ENCODE measurements around the gene HOXC11.

DNA sequence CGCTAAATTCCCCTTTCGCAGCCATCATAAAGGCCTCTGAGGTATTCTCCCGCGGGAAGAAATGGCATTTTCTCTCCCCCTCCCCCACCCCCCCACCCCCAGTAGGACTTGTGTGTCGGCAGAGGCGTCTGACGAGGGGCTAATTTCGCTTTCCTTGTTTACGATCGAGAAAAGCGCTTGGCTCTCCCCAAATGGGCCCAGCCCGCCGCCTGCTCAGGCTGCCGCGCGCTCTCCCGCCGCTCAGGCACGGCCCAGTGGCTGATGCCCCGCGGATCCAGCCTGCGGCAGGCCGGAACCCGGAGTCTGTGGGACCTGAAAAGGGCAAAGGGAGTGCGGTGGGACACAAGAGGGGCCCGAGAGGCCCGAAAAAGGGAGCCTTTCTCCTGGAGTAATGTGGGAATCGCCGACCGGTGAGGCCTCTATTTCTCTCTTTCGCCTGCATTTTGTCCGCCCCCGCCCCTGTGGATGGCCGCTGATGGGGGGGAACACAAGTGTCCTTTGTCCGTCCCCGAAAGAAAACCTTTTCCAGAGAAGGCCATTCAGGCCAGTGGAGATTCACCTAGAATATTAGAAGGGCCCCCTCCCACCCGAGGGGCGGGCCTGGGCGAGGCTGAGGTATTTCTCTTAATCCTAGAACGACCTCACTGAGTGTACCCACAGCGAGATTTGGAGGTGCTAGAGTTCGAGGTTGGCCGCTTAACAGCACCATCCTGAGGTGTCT, 46.3 kb downstream of the HOXC11 start:
- TF ChIP-seq CTCF (IDR thresholded peaks at IDR 0.05) (no peak), POLR2A (IDR thresholded peaks at IDR 0.05) (no peak)
